ENCODE measurements around the gene ZC3HAV1. TPM values are rescaled to one million over a fixed set of nuclear protein-coding genes. Genes with fewer than 3 reads are reported as not detected.

Gene ZC3HAV1
- total and polyA plus RNA-seq, 10 of the 15 experiments (the other 5 are each of a cell fraction or from before 2014, with no cell fraction given) = 18.5 to 55.3 (median 44.7) TPM

- no peak; the same call in 1 of the 2 replicates for TF ChIP-seq PKNOX1 (IDR thresholded peaks at IDR 0.05)
- no peak for TF ChIP-seq STAT3 (IDR thresholded peaks at IDR 0.05; ENCODE audit: low read depth, low read length)
- TF ChIP-seq ZNF274 (IDR thresholded peaks at IDR 0.05; ENCODE audit: insufficient read depth, insufficient read length) = no peak
- TF ChIP-seq CREM (IDR thresholded peaks at IDR 0.05; ENCODE audit: low read depth) = peak; percentile 79
- TF ChIP-seq ZNF687 (IDR thresholded peaks at IDR 0.05) = peak; percentile 58; the same call in 1 of the 2 replicates
- peak; percentile 5 to 16; a peak in 2 of 4 replicates for TF ChIP-seq BHLHE40 (IDR thresholded peaks at IDR 0.05; ENCODE audit: borderline replicate concordance in 1 of 2, low read depth in 2 of 2, low read length in 1 of 2)
- TF ChIP-seq CEBPB (IDR thresholded peaks at IDR 0.05; ENCODE audit: borderline replicate concordance in 1 of 2, low read depth in 2 of 2, low read length in 2 of 2) = no peak
- TF ChIP-seq JUNB (IDR thresholded peaks at IDR 0.05) = 0 out of 2 replicates have a peak, but pooled peaks have one; percentile 11
- TF ChIP-seq SIN3A (IDR thresholded peaks at IDR 0.05; ENCODE audit: low read depth, low read length) = peak; percentile 45
- TF ChIP-seq PAX5 (IDR thresholded peaks at IDR 0.05; ENCODE audit: borderline replicate concordance, low read depth, low read length) = 0 out of 2 replicates have a peak, but pooled peaks have one; percentile 11
- peak; percentile 91 for TF ChIP-seq POLR2AphosphoS5 (IDR thresholded peaks at IDR 0.05; ENCODE audit: low read length)
- TF ChIP-seq EED (IDR thresholded peaks at IDR 0.05; ENCODE audit: low read depth) = peak; percentile 49
- TF ChIP-seq IKZF1 (conservative IDR thresholded peaks at IDR 0.05) = peak; percentile 95
- peak; percentile 83 for TF ChIP-seq PML (IDR thresholded peaks at IDR 0.05; ENCODE audit: low read length)
- TF ChIP-seq, protein P1, sequence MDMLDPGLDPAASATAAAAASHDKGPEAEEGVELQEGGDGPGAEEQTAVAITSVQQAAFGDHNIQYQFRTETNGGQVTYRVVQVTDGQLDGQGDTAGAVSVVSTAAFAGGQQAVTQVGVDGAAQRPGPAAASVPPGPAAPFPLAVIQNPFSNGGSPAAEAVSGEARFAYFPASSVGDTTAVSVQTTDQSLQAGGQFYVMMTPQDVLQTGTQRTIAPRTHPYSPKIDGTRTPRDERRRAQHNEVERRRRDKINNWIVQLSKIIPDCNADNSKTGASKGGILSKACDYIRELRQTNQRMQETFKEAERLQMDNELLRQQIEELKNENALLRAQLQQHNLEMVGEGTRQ (IDR thresholded peaks at IDR 0.05; ENCODE audit: borderline replicate concordance, low read depth, low read length) = no peak
- TF ChIP-seq IKZF2 (IDR thresholded peaks at IDR 0.05) = peak; percentile 10 to 45; a peak in 2 of 4 replicates
- no peak for TF ChIP-seq ZNF207 (IDR thresholded peaks at IDR 0.05; ENCODE audit: borderline replicate concordance)
- TF ChIP-seq RBBP5 (conservative IDR thresholded peaks at IDR 0.05) = peak; percentile 48; the same call in 1 of the 2 replicates
Observed at GRCh38 chr7:139109188-139109982, at the start of gene ZC3HAV1 (continued).

All from GM12878 (cell line).